Frontal cortex (tissue), 4 donors: ENCODE data around the gene CASQ2. TPM values are rescaled to one million over a fixed set of nuclear protein-coding genes. Genes with fewer than 3 reads are reported as not detected.
A peak's percentile ranks its signal among the peaks of the same experiment; 100 is the strongest.

Source experiments
- DNase-seq, 2 donors: peaks; one replicate each; pipeline ENCODE4 v3.0.0; 2012; ENCODE audit warnings: low spot score in 2 of 2
- FAIRE-seq: peaks from 2 replicates; lab custom pipeline; 2012; peaks lifted over from hg19 to GRCh38; lab: Jason Lieb, UNC
- total RNA-seq: library from RNA; depleted of rRNA; stranded (reverse); fragments of >200 nt; gene quantifications from one replicate; pipeline ENCODE4 v1.2.3, GENCODE V29; 2014
- donor health status: control.
- donor health status: control.
- donor health status: control.

The CASQ2 gene
- total RNA-seq, 1 donor from 2014 or later: 0.41 TPM

- FAIRE-seq (no peak), DNase-seq (no peak)
These were observed 97.2 kb downstream of the CASQ2 start for GRCh38 chr1:115671176-115671934.

GRCh38 chr1:115670476-115671175 is 97.9 kb downstream of the CASQ2 start:
- no peak for FAIRE-seq
- DNase-seq: no peak

GRCh38 chr1:115669886-115670285 is 98.6 kb downstream of the CASQ2 start:
- FAIRE-seq: no peak
- no peak for DNase-seq

GRCh38 chr1:115669002-115669673 is 99.4 kb downstream of the CASQ2 start:
- no peak for FAIRE-seq
- DNase-seq: no peak

GRCh38 chr1:115668579-115668978 is 99.9 kb downstream of the CASQ2 start:
- DNase-seq (no peak), FAIRE-seq (no peak)

GRCh38 chr1:115666702-115667101 is 101.8 kb downstream of the CASQ2 start:
- DNase-seq (no peak), FAIRE-seq (no peak)

- DNase-seq: no peak
These were observed 102.3 kb downstream of the CASQ2 start for GRCh38 chr1:115666206-115666605.

GRCh38 chr1:115665319-115666096 is 103.0 kb downstream of the CASQ2 start:
- DNase-seq (no peak), FAIRE-seq (no peak)

More at GRCh38 chr1:115666206-115666605, 102.3 kb downstream of the CASQ2 start:
- FAIRE-seq: no peak

GRCh38 chr1:115661157-115661556 is 107.4 kb downstream of the CASQ2 start:
- FAIRE-seq: no peak
- DNase-seq: no peak

- FAIRE-seq (no peak), DNase-seq (no peak)
These were observed 108.4 kb downstream of the CASQ2 start for GRCh38 chr1:115660151-115660550.

GRCh38 chr1:115658646-115659045 is 109.9 kb downstream of the CASQ2 start:
- FAIRE-seq (no peak), DNase-seq (no peak)

GRCh38 chr1:115656461-115657077 is 111.9 kb downstream of the CASQ2 start:
- no peak for FAIRE-seq
- DNase-seq: no peak

GRCh38 chr1:115655916-115656315 is 112.6 kb downstream of the CASQ2 start:
- FAIRE-seq: no peak
- DNase-seq: no peak

GRCh38 chr1:115655306-115655663 is 113.2 kb downstream of the CASQ2 start:
- no peak for FAIRE-seq

GRCh38 chr1:115654663-115655305 is 113.7 kb downstream of the CASQ2 start:
- DNase-seq: peak in 1 of 2 donors; percentile 24
- no peak for FAIRE-seq

More at GRCh38 chr1:115655306-115655663, 113.2 kb downstream of the CASQ2 start:
- DNase-seq: no peak

- no peak for FAIRE-seq
- DNase-seq: no peak
These were observed 114.4 kb downstream of the CASQ2 start for GRCh38 chr1:115654125-115654524.

- FAIRE-seq (no peak), DNase-seq (no peak)
These were observed 116.2 kb downstream of the CASQ2 start for GRCh38 chr1:115652236-115652788.

GRCh38 chr1:115651391-115651790 is 117.1 kb downstream of the CASQ2 start:
- FAIRE-seq (no peak), DNase-seq (no peak)

- DNase-seq: no peak
- no peak for FAIRE-seq
These were observed 117.6 kb downstream of the CASQ2 start for GRCh38 chr1:115650961-115651360.
